HepG2 (cell line): ENCODE results near the gene PSMD10. TPM values are rescaled to one million over a fixed set of nuclear protein-coding genes. Genes with fewer than 3 reads are reported as not detected.

Experiments
- AGO1 ChIP-seq: fragments of 200-400 bp; formaldehyde crosslinking; IDR thresholded peaks from 2 replicates; pipeline ENCODE4 v1.6.1; 2017; ENCODE audit warnings: mild to moderate bottlenecking, low read depth, low read length, moderate library complexity; ENCODE audit not compliant: poor library complexity, severe bottlenecking
- ARNT2 ChIP-seq: sonication (generic); formaldehyde crosslinking; IDR thresholded peaks from 2 replicates; pipeline ENCODE4 v1.8.0; 2022; ENCODE audit warnings: mild to moderate bottlenecking, low read depth, missing genetic modification reagents, moderate library complexity
- BCL6 ChIP-seq: IDR thresholded peaks from 2 replicates; pipeline ENCODE4 v1.6.1; 2016; ENCODE audit warnings: missing genetic modification reagents, missing compliant biosample characterization
- CBX2 ChIP-seq, 2 experiments: fragments of 200-600 bp in 1 of 2; sonication (generic); formaldehyde crosslinking in 1 of 2; IDR thresholded peaks; 2 replicates each; pipeline versions ENCODE4 v1.7.0 to v1.8.1; 2018 to 2022; ENCODE audit warnings: low read depth in 2 of 2, low read length in 1 of 2, mild to moderate bottlenecking in 1 of 2, missing genetic modification reagents in 1 of 2
- CREB1 ChIP-seq, 2 experiments: fragments of 450-650 bp in 1 of 2; IDR thresholded peaks; 2 replicates each; pipeline ENCODE4 v1.6.1; 2016 to 2017; ENCODE audit warnings: control low read depth in 1 of 2, mild to moderate bottlenecking in 1 of 2, missing compliant biosample characterization in 1 of 2, missing genetic modification characterization in 1 of 2
- ELF3 ChIP-seq: IDR thresholded peaks from 2 replicates; pipeline ENCODE4 v1.6.1; 2016; ENCODE audit warnings: missing genetic modification reagents, missing compliant biosample characterization
- FOXA1 ChIP-seq, 2 experiments: fragments of 450-650 bp in 1 of 2; sonication (generic) in 1 of 2; formaldehyde crosslinking in 1 of 2; IDR thresholded peaks; 2 replicates each; pipeline versions ENCODE4 v1.4.0 to v1.6.1; 2016 to 2020; ENCODE audit warnings: missing genetic modification reagents in 1 of 2
- FOXK1 ChIP-seq: sonication (generic); formaldehyde crosslinking; IDR thresholded peaks from 2 replicates; pipeline ENCODE4 v1.4.0; 2020; ENCODE audit warnings: low read depth, missing genetic modification reagents, borderline replicate concordance
- FOXK2 ChIP-seq: fragments of 450-650 bp; IDR thresholded peaks from 2 replicates; pipeline ENCODE4 v1.6.1; 2016
- KDM4B ChIP-seq: sonication (generic); formaldehyde crosslinking; IDR thresholded peaks from 2 replicates; pipeline ENCODE4 v1.4.0; 2020; ENCODE audit warnings: missing genetic modification reagents
- NCOR1 ChIP-seq: fragments of 200-600 bp; sonication (generic); IDR thresholded peaks from 2 replicates; pipeline ENCODE4 v1.7.0; 2017; ENCODE audit warnings: antibody characterized with exemption, low read length, borderline replicate concordance
- NFRKB ChIP-seq: fragments of 450-650 bp; IDR thresholded peaks from 2 replicates; pipeline ENCODE4 v1.6.1; 2017
- NFYC ChIP-seq: IDR thresholded peaks from 2 replicates; pipeline ENCODE4 v1.6.1; 2016; ENCODE audit warnings: missing genetic modification reagents, missing compliant biosample characterization
- NRL ChIP-seq: sonication (generic); formaldehyde crosslinking; IDR thresholded peaks from 2 replicates; pipeline ENCODE4 v1.5.0; 2020; ENCODE audit warnings: missing genetic modification reagents, mild to moderate bottlenecking, moderate library complexity, borderline replicate concordance
- PAX8 ChIP-seq: sonication (generic); formaldehyde crosslinking; IDR thresholded peaks from 2 replicates; pipeline ENCODE4 v1.8.0; 2022; ENCODE audit warnings: mild to moderate bottlenecking, missing genetic modification reagents, borderline replicate concordance
- POLR2A ChIP-seq, 2 experiments: IDR thresholded peaks; 2 replicates each; pipeline ENCODE4 v1.6.1; 2011; ENCODE audit warnings: low read depth in 2 of 2, low read length in 2 of 2, mild to moderate bottlenecking in 1 of 2, moderate library complexity in 1 of 2; ENCODE audit not compliant: insufficient read depth in 1 of 2
- PRPF4 ChIP-seq: fragments of 200-400 bp; formaldehyde crosslinking; IDR thresholded peaks from 2 replicates; pipeline ENCODE4 v1.6.1; 2016; ENCODE audit warnings: low read length, low read depth; ENCODE audit not compliant: poor library complexity, severe bottlenecking
- SMYD3 ChIP-seq: sonication (generic); formaldehyde crosslinking; IDR thresholded peaks from 2 replicates; pipeline ENCODE4 v1.8.1; 2023; ENCODE audit warnings: mild to moderate bottlenecking, missing genetic modification reagents
- SOX6 ChIP-seq, 2 experiments: fragments of 450-650 bp in 1 of 2; sonication (generic) in 1 of 2; formaldehyde crosslinking in 1 of 2; IDR thresholded peaks; 2 replicates each; pipeline versions ENCODE4 v1.4.0 to v1.6.1; 2017 to 2020; ENCODE audit warnings: antibody characterized with exemption in 1 of 2, mild to moderate bottlenecking in 1 of 2, missing genetic modification reagents in 1 of 2
- TEAD2 ChIP-seq: sonication (generic); formaldehyde crosslinking; IDR thresholded peaks from 2 replicates; pipeline ENCODE4 v1.9.0; 2021; ENCODE audit warnings: missing genetic modification reagents
- ZBTB7A ChIP-seq: sonication (generic); formaldehyde crosslinking; IDR thresholded peaks from 2 replicates; pipeline ENCODE4 v1.8.0; 2022; ENCODE audit warnings: mild to moderate bottlenecking, missing genetic modification reagents
- ZFP82 ChIP-seq: sonication (generic); formaldehyde crosslinking; IDR thresholded peaks from 2 replicates; pipeline ENCODE4 v1.5.1; 2020; ENCODE audit warnings: mild to moderate bottlenecking, missing genetic modification reagents, borderline replicate concordance
- ZFP90 ChIP-seq: sonication (generic); formaldehyde crosslinking; IDR thresholded peaks from 2 replicates; pipeline ENCODE4 v1.8.0; 2022; ENCODE audit warnings: missing genetic modification reagents, mild to moderate bottlenecking, inconsistent platforms, borderline replicate concordance
- ZNF337 ChIP-seq: sonication (generic); formaldehyde crosslinking; IDR thresholded peaks from 2 replicates; pipeline ENCODE4 v1.5.1; 2020; ENCODE audit warnings: missing genetic modification reagents, low read depth, mild to moderate bottlenecking, borderline replicate concordance
- ZNF562 ChIP-seq: sonication (generic); formaldehyde crosslinking; IDR thresholded peaks from 2 replicates; pipeline ENCODE4 v1.8.0; 2022; ENCODE audit warnings: missing genetic modification reagents, borderline replicate concordance
- ZNF841 ChIP-seq: sonication (generic); formaldehyde crosslinking; IDR thresholded peaks from 2 replicates; pipeline ENCODE4 v1.8.1; 2023; ENCODE audit warnings: missing genetic modification reagents, borderline replicate concordance
- polyA plus RNA-seq, 8 experiments: library from polyadenylated mRNA; depleted of rRNA in 3 of 8; stranded (reverse) in 7 of 8; unstranded in 1 of 8; fragments of >200 nt; fragmentation: Illumina TruSeq in 4 of 8; extraction: Trizol in 4 of 8; gene quantifications; 2 replicates each; pipeline versions ENCODE4 v1.2.1 to v1.2.3, GENCODE V29; 2011 to 2016; ENCODE audit warnings: low read depth in 4 of 8, missing spikeins in 1 of 8, mixed read lengths in 1 of 8; ENCODE audit not compliant: insufficient read depth in 1 of 8
- total RNA-seq, 5 experiments: library from RNA; depleted of rRNA; stranded (reverse); fragments of >200 nt; fragmentation: Illumina TruSeq; extraction: Trizol; gene quantifications; 2 replicates each; pipeline ENCODE4 v1.2.3, GENCODE V29; 2016; ENCODE audit warnings: low read depth in 1 of 5
- TF ChIP-seq, protein P1 (sequence below): sonication (generic); formaldehyde crosslinking; IDR thresholded peaks from 2 replicates; pipeline ENCODE4 v1.8.0; 2022; ENCODE audit warnings: mild to moderate bottlenecking, missing genetic modification reagents, moderate library complexity
- TF ChIP-seq, protein P2 (sequence below): IDR thresholded peaks from 2 replicates; pipeline ENCODE4 v1.6.1; 2016; ENCODE audit warnings: low read depth, control low read depth

Gene PSMD10
- total and polyA plus RNA-seq, 2 of the 13 experiments (the other 11 are each of a cell fraction or from before 2014, with no cell fraction given): 56.4 to 65.3 TPM

DNA sequence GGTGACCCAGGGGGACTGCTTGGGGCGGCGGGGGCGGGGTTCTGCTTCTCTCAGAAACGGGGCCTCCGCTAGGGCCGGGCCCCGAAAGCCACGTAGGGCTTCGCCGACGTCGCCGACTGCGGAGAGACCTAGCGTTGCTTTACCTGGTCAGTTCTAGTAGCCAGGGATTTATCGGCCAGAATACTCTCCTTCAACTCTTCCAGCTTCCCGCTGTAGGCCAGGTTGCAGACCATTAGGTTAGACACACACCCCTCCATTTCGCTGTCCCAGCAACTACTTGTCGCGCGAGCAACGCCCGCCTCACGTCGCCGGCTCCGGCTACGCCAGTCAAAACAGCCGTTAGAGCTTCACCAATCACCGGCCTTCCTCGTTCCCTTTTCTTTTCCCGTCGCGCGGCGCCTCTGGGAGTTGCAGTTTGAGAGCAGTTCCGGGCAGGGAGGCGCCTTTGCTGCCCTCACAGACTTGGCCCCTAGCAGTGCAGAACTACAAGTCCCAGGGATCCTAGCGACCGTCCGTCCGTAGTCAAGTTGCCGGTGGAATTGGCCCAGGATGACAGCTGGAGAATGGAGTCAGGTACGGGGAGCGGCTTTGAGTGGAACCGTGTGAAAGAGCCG, at the start of gene PSMD10, which contains the start of gene ATG4A (continued):
- TF ChIP-seq PRPF4: no peak
- TF ChIP-seq, protein P1, sequence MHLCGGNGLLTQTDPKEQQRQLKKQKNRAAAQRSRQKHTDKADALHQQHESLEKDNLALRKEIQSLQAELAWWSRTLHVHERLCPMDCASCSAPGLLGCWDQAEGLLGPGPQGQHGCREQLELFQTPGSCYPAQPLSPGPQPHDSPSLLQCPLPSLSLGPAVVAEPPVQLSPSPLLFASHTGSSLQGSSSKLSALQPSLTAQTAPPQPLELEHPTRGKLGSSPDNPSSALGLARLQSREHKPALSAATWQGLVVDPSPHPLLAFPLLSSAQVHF (CRISPR knock-in tag): no peak
- peak; percentile 65 to 88 for TF ChIP-seq POLR2A (IDR thresholded peaks at IDR 0.05; ENCODE audit: insufficient read depth in 1 of 2, low read depth in 2 of 2, low read length in 2 of 2)
- no peak for TF ChIP-seq FOXK2
- TF ChIP-seq CREB1 (IDR thresholded peaks at IDR 0.05): peak; percentile 72
- TF ChIP-seq CREB1 (CRISPR knock-in tag; IDR thresholded peaks at IDR 0.05): peak; percentile 84
- no peak for TF ChIP-seq ZFP82 (CRISPR knock-in tag)
- TF ChIP-seq FOXK1 (CRISPR knock-in tag): peak; percentile 16; the same call in 1 of the 2 replicates
- TF ChIP-seq PAX8 (CRISPR knock-in tag): no peak
- TF ChIP-seq NRL (CRISPR knock-in tag): no peak
- TF ChIP-seq NFYC (CRISPR knock-in tag): peak; percentile 85
- no peak for TF ChIP-seq NFRKB
- no peak for TF ChIP-seq AGO1
- TF ChIP-seq FOXA1 (IDR thresholded peaks at IDR 0.05): no peak
- TF ChIP-seq FOXA1 (CRISPR knock-in tag; IDR thresholded peaks at IDR 0.05): no peak
- 0 out of 2 replicates have a peak, but pooled peaks have one; percentile 26 for TF ChIP-seq KDM4B
- TF ChIP-seq ZFP90 (CRISPR knock-in tag): no peak
- TF ChIP-seq ELF3 (CRISPR knock-in tag): 0 out of 2 replicates have a peak, but pooled peaks have one; percentile 23
- no peak for TF ChIP-seq NCOR1
- TF ChIP-seq, protein P2, sequence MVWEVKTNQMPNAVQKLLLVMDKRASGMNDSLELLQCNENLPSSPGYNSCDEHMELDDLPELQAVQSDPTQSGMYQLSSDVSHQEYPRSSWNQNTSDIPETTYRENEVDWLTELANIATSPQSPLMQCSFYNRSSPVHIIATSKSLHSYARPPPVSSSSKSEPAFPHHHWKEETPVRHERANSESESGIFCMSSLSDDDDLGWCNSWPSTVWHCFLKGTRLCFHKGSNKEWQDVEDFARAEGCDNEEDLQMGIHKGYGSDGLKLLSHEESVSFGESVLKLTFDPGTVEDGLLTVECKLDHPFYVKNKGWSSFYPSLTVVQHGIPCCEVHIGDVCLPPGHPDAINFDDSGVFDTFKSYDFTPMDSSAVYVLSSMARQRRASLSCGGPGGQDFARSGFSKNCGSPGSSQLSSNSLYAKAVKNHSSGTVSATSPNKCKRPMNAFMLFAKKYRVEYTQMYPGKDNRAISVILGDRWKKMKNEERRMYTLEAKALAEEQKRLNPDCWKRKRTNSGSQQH: no peak
- no peak for TF ChIP-seq ZBTB7A (CRISPR knock-in tag)
- no peak for TF ChIP-seq ZNF841
- TF ChIP-seq ZNF562: no peak
- no peak for TF ChIP-seq SMYD3
- no peak for TF ChIP-seq CBX2 (IDR thresholded peaks at IDR 0.05; ENCODE audit: low read depth, low read length)
- no peak for TF ChIP-seq CBX2 (CRISPR knock-in tag; IDR thresholded peaks at IDR 0.05; ENCODE audit: low read depth)
- no peak for TF ChIP-seq BCL6
- TF ChIP-seq TEAD2 (CRISPR knock-in tag): no peak
- no peak for TF ChIP-seq SOX6 (IDR thresholded peaks at IDR 0.05)
- no peak; the same call in 1 of the 2 replicates for TF ChIP-seq SOX6 (CRISPR knock-in tag; IDR thresholded peaks at IDR 0.05)
- no peak for TF ChIP-seq ZNF337 (CRISPR knock-in tag)
- no peak for TF ChIP-seq ARNT2
